ENCODE data around the gene PCDHA8. TPM values are rescaled to one million over a fixed set of nuclear protein-coding genes. Genes with fewer than 3 reads are reported as not detected.
"Not testable (repeated sequence)": the region's sequence is repeated elsewhere in the genome, so short reads cannot be mapped to it uniquely, and the experiment has no call there.

PCDHA8 gene
- total RNA-seq, 1 donor from 2014 or later, result 5.4 TPM

DNA sequence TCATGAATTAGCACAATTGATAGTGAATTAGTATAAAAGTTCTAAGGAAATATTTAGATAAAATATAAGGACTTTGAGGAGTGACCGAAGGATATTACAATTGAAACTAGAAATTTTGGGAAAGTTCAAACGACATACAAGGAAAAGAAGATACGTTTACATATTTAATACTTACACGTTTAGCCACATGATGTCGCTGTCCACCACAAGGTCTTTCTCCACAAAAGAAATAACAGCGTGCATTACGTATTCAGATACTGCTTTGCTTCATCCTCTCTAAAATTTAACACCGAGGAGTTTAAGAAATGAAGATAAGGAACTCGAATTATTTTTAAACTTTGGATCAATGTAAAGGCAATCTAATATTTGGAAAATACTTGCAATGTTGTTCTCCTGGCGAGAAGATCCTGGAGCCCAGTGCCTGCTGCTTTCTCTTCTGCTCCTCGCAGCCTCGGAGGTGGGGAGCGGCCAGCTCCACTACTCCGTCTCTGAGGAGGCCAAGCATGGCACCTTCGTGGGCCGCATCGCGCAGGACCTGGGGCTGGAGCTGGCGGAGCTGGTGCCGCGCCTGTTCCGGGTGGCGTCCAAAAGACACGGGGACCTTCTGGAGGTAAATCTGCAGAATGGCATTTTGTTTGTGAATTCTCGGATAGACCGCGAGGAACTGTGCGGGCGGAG, 40.0 kb upstream of the PCDHA8 start, which contains the start of gene PCDHA3:
TSS of gene PCDHA3 (plus strand) at position 242 of the 678 bp plus-strand sequence.
- peaks cover 32% of the 10 kb centered on the region for H3K9me3 Mint-ChIP-seq
- no peak for DNase-seq (ENCODE audit: low spot score in 2 of 2, unreplicated experiment in 2 of 2)
- no peaks in the 10 kb centered on the region for H3K4me1 Mint-ChIP-seq
- no peaks in the 10 kb centered on the region for H3K27me3 Mint-ChIP-seq (ENCODE audit: low read depth)
- TF ChIP-seq, protein P1, sequence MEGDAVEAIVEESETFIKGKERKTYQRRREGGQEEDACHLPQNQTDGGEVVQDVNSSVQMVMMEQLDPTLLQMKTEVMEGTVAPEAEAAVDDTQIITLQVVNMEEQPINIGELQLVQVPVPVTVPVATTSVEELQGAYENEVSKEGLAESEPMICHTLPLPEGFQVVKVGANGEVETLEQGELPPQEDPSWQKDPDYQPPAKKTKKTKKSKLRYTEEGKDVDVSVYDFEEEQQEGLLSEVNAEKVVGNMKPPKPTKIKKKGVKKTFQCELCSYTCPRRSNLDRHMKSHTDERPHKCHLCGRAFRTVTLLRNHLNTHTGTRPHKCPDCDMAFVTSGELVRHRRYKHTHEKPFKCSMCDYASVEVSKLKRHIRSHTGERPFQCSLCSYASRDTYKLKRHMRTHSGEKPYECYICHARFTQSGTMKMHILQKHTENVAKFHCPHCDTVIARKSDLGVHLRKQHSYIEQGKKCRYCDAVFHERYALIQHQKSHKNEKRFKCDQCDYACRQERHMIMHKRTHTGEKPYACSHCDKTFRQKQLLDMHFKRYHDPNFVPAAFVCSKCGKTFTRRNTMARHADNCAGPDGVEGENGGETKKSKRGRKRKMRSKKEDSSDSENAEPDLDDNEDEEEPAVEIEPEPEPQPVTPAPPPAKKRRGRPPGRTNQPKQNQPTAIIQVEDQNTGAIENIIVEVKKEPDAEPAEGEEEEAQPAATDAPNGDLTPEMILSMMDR (IDR thresholded peaks at IDR 0.05; ENCODE audit: unreplicated experiment), result no peak
- H3K36me3 Mint-ChIP-seq, result peaks cover 33% of the 10 kb centered on the region
- no peak within 1 kb of the TSS for H3K4me3 Mint-ChIP-seq
- no peak within 1 kb of the TSS for H3K27ac Mint-ChIP-seq

DNA sequence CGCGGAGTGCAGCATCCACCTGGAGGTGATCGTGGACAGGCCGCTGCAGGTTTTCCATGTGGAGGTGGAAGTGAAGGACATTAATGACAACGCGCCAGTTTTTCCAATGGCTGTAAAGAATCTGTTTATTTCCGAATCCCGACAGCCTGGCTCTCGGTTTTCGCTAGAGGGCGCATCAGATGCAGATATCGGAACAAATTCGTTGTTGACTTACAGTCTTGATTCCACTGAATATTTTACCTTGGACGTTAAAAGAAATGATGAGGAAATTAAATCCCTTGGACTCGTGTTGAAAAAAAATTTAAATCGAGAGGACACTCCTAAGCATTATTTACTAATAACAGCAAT, 39.5 kb upstream of the PCDHA8 start:
- Mint-ChIP-seq H3K36me3 (peaks cover 29% of the 10 kb centered on the region), H3K27me3 (ENCODE audit: low read depth) (no peaks in the 10 kb centered on the region), H3K4me1 (no peaks in the 10 kb centered on the region), H3K9me3 (peaks cover 32% of the 10 kb centered on the region), H3K27ac (no peak overlapping the region), H3K4me3 (no peak overlapping the region)
- DNase-seq (ENCODE audit: low spot score in 2 of 2, unreplicated experiment in 2 of 2), result no peak
- TF ChIP-seq, protein P1 (IDR thresholded peaks at IDR 0.05; ENCODE audit: unreplicated experiment), result no peak

DNA sequence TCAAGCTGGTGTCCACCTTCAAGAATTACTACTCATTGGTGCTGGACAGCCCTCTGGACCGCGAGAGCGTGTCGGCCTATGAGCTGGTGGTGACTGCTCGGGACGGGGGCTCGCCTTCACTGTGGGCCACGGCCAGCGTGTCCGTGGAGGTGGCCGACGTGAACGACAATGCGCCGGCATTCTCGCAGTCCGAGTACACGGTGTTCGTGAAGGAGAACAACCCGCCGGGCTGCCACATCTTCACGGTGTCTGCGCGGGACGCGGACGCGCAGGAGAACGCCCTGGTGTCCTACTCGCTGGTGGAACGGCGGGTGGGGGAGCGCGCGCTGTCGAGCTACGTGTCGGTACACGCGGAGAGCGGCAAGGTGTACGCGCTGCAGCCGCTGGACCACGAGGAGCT, 38.6 kb upstream of the PCDHA8 start:
- not testable (repeated sequence) for DNase-seq (ENCODE audit: low spot score in 2 of 2, unreplicated experiment in 2 of 2); H3K4me1 Mint-ChIP-seq; H3K27me3 Mint-ChIP-seq (ENCODE audit: low read depth); H3K4me3 Mint-ChIP-seq; H3K27ac Mint-ChIP-seq
- peaks cover 31% of the 10 kb centered on the region for H3K36me3 Mint-ChIP-seq
- peaks cover 31% of the 10 kb centered on the region for H3K9me3 Mint-ChIP-seq

DNA sequence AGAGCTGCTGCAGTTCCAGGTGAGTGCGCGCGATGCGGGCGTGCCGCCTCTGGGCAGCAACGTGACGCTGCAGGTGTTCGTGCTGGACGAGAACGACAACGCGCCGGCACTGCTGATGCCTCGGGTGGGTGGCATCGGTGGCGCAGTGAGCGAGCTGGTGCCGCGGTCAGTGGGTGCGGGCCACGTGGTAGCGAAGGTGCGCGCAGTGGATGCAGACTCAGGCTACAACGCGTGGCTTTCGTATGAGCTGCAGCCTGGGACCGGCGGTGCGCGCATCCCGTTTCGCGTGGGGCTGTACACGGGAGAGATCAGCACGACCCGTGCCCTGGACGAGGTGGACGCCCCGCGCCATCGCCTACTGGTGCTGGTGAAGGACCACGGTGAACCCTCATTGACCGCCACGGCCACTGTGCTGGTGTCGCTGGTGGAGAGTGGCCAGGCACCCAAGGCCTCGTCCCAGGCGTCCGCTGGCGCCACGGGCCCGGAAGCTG, 38.2 kb upstream of the PCDHA8 start:
- peaks cover 29% of the 10 kb centered on the region for H3K9me3 Mint-ChIP-seq

DNA sequence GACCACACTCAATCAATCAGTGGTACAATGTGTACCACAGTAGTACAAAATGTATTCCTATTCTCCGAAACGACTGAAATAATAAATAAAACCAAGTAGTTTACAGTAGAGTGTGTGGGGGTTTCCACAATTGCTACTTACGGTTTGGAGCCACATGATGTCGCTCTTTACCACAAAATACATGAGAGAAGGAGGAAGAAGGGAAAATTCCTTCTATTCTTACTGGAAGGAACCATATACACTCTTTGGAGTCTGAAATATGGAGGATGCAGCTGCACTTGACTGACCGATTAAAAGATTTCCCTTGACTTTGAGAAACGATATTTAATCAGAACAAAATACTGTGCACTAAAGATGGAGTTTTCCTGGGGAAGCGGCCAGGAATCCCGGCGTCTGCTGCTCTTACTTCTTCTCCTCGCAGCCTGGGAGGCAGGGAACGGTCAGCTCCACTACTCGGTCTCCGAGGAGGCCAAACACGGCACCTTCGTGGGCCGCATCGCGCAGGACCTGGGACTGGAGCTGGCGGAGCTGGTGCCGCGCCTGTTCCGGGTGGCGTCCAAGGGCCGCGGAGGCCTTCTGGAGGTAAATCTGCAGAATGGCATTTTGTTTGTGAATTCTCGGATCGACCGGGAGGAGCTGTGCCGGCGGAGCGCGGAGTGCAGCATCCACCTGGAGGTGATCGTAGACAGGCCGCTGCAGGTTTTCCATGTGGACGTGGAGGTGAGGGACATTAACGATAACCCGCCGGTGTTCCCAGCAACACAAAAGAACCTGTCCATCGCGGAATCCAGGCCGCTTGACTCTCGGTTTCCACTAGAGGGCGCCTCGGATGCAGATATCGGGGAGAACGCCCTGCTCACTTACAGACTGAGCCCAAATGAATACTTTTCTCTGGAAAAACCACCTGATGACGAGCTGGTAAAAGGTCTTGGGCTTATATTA, 33.9 kb upstream of the PCDHA8 start, which contains the start of gene PCDHA4:
TSS of gene PCDHA4 (plus strand) at position 235 of the 942 bp plus-strand sequence.
- TF ChIP-seq, protein P1 (IDR thresholded peaks at IDR 0.05; ENCODE audit: unreplicated experiment), result peak; percentile 62
- Mint-ChIP-seq H3K36me3 (peaks cover 48% of the 10 kb centered on the region), H3K4me1 (peaks cover 10% of the 10 kb centered on the region), H3K4me3 (peak within 1 kb of the TSS; percentile 91), H3K9me3 (peaks cover 37% of the 10 kb centered on the region), H3K27ac (peak within 1 kb of the TSS; percentile 86), H3K27me3 (ENCODE audit: low read depth) (no peaks in the 10 kb centered on the region)
- peak in 1 of 2 experiments; percentile 78 for DNase-seq (ENCODE audit: low spot score in 2 of 2, unreplicated experiment in 2 of 2)

More for the DNA sequence above, 38.2 kb upstream of the PCDHA8 start:
- DNase-seq (ENCODE audit: low spot score in 2 of 2, unreplicated experiment in 2 of 2), result no peak
- TF ChIP-seq, protein P1 (IDR thresholded peaks at IDR 0.05; ENCODE audit: unreplicated experiment), result no peak
- no peak overlapping the region for H3K27ac Mint-ChIP-seq
- no peak overlapping the region for H3K4me3 Mint-ChIP-seq
- peaks cover 34% of the 10 kb centered on the region for H3K36me3 Mint-ChIP-seq
- peaks cover 4% of the 10 kb centered on the region for H3K4me1 Mint-ChIP-seq
- H3K27me3 Mint-ChIP-seq (ENCODE audit: low read depth), result no peaks in the 10 kb centered on the region

DNA sequence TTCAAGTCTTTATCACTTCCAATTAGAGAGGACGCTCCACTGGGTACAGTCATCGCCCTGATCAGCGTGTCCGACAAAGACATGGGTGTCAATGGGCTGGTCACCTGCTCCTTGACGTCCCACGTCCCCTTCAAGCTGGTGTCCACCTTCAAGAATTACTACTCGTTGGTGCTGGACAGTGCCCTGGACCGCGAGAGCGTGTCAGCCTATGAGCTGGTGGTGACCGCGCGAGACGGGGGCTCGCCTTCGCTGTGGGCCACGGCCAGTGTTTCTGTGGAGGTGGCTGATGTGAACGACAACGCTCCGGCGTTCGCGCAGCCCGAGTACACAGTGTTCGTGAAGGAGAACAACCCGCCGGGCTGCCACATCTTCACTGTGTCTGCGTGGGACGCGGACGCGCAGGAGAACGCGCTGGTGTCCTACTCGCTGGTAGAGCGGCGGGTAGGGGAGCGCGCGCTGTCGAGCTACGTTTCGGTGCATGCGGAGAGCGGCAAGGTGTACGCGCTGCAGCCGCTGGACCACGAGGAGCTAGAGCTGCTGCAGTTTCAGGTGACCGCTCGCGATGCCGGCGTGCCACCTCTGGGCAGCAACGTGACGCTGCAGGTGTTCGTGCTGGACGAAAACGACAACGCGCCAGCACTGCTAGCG, 32.6 kb upstream of the PCDHA8 start:
- not testable (repeated sequence) for H3K27me3 Mint-ChIP-seq (ENCODE audit: low read depth); H3K27ac Mint-ChIP-seq; DNase-seq (ENCODE audit: low spot score in 2 of 2, unreplicated experiment in 2 of 2); H3K4me1 Mint-ChIP-seq
- peak overlapping the region; percentile 91 for H3K4me3 Mint-ChIP-seq
- H3K9me3 Mint-ChIP-seq, result peaks cover 46% of the 10 kb centered on the region
- H3K36me3 Mint-ChIP-seq, result peaks cover 57% of the 10 kb centered on the region

Data from mesothelial cell of epicardium (in vitro differentiated cells).